ENCODE measurements around the gene GFOD2. TPM values are rescaled to one million over a fixed set of nuclear protein-coding genes. Genes with fewer than 3 reads are reported as not detected.
A peak's percentile ranks its signal among the peaks of the same experiment; 100 is the strongest.
"Not testable (repeated sequence)": the region's sequence is repeated elsewhere in the genome, so short reads cannot be mapped to it uniquely, and the experiment has no call there.

Gene GFOD2
- total RNA-seq, 1 donor from 2014 or later = 86.7 TPM

DNA sequence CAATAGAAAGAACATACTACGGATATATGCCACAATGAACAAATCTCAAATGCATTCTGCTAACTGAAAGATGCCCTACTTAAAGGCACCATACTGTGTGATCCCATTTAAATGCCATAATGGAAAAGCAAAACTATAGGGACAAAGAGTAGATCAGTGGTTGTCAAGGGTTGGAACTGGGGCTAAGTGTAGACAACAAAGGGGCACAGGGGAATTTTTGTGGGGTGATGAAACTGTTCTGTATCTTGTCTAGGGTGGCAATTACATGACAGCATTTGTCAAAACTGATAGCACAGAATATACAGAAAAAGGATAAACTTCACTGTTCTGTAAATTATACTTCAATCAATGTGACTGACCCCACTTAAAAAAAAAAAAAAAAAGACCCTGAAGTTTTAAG lies 17.7 kb downstream of the GFOD2 start:
- TF ChIP-seq, protein P1, sequence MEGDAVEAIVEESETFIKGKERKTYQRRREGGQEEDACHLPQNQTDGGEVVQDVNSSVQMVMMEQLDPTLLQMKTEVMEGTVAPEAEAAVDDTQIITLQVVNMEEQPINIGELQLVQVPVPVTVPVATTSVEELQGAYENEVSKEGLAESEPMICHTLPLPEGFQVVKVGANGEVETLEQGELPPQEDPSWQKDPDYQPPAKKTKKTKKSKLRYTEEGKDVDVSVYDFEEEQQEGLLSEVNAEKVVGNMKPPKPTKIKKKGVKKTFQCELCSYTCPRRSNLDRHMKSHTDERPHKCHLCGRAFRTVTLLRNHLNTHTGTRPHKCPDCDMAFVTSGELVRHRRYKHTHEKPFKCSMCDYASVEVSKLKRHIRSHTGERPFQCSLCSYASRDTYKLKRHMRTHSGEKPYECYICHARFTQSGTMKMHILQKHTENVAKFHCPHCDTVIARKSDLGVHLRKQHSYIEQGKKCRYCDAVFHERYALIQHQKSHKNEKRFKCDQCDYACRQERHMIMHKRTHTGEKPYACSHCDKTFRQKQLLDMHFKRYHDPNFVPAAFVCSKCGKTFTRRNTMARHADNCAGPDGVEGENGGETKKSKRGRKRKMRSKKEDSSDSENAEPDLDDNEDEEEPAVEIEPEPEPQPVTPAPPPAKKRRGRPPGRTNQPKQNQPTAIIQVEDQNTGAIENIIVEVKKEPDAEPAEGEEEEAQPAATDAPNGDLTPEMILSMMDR (IDR thresholded peaks at IDR 0.05; ENCODE audit: partially characterized antibody, unreplicated experiment) = no peak
- H3K27me3 Mint-ChIP-seq (ENCODE audit: unreplicated experiment) = peaks cover 3% of the 10 kb centered on the region
- no peak for DNase-seq
- H3K4me1 Mint-ChIP-seq (ENCODE audit: low read depth, unreplicated experiment) = peaks cover 12% of the 10 kb centered on the region
- H3K36me3 Mint-ChIP-seq (ENCODE audit: unreplicated experiment) = peaks cover 10% of the 10 kb centered on the region
- no peak overlapping the region for H3K27ac Mint-ChIP-seq (ENCODE audit: unreplicated experiment)
- no peaks in the 10 kb centered on the region for H3K9me3 Mint-ChIP-seq (ENCODE audit: unreplicated experiment)
- no peak overlapping the region for H3K4me3 Mint-ChIP-seq (ENCODE audit: unreplicated experiment)

DNA sequence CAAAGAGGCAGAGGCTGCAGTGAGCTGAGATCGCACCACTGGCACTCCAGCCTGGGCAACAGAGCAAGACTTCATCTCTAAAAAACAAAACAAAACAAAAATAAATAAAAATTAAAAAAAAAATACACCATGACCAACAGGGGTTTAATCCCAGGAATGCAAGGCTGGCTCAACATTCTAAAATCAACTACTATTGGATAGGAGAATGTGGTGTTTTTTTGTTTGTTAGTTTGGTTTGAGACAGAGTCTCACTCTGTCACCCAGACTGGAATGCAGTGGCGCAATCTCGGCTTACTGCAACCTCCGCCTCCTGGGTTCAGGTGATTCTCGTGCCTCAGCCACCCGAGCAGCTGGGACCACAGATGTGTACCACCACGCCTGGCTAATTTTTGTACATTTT lies 19.9 kb downstream of the GFOD2 start:
- Mint-ChIP-seq H3K36me3 (ENCODE audit: unreplicated experiment) (peaks cover 10% of the 10 kb centered on the region), H3K27me3 (ENCODE audit: unreplicated experiment) (peaks cover 3% of the 10 kb centered on the region), H3K9me3 (ENCODE audit: unreplicated experiment) (peaks cover 3% of the 10 kb centered on the region), H3K4me1 (ENCODE audit: low read depth, unreplicated experiment) (peaks cover 4% of the 10 kb centered on the region), H3K4me3 (ENCODE audit: unreplicated experiment) (no peak overlapping the region), H3K27ac (ENCODE audit: unreplicated experiment) (no peak overlapping the region)
- DNase-seq = no peak
- TF ChIP-seq, protein P1 (IDR thresholded peaks at IDR 0.05; ENCODE audit: partially characterized antibody, unreplicated experiment) = no peak

DNA sequence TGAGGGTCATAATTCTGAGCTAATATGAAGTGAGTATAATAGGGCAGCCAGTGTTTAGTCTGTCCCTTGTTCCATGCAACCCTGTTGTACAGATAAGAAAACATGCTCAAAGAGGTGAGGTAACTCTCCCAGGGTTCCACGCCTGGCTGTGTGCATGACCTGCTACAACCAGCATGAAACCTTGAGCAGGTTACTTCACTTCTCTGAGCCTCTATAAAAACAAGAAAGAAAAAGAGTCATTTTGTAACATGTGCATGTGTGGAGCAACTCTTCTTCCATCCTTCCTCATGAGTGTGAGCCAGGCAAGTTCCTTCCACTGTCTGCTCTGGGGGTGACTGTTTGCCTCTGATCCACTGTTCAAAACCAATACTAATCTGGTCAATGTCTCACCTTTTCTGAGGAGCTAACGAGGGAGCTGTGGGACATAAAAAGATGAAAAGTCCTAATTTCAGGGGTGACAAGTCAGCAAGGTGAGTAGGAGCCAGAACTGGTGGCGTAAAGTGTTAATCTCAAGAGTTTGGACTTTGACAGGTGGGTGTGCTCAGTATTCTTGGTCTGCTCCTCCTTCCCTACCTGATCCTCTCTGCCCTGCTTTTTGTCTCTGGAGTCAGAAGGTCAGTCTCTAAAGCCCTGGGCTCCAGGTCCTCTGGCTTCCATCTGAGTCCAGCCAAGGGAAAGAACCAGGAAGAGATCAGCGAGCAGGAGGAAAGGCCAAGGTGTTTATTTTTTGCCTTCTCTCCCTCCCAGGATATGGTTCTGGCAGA lies 21.5 kb downstream of the GFOD2 start:
- H3K36me3 Mint-ChIP-seq (ENCODE audit: unreplicated experiment) = peaks cover 10% of the 10 kb centered on the region
- TF ChIP-seq, protein P1 (IDR thresholded peaks at IDR 0.05; ENCODE audit: partially characterized antibody, unreplicated experiment) = no peak
- H3K27ac Mint-ChIP-seq (ENCODE audit: unreplicated experiment) = no peak overlapping the region
- DNase-seq = no peak
- H3K4me1 Mint-ChIP-seq (ENCODE audit: low read depth, unreplicated experiment) = peaks cover 3% of the 10 kb centered on the region
- no peak overlapping the region for H3K4me3 Mint-ChIP-seq (ENCODE audit: unreplicated experiment)
- peaks cover 3% of the 10 kb centered on the region for H3K9me3 Mint-ChIP-seq (ENCODE audit: unreplicated experiment)
- peaks cover 3% of the 10 kb centered on the region for H3K27me3 Mint-ChIP-seq (ENCODE audit: unreplicated experiment)

DNA sequence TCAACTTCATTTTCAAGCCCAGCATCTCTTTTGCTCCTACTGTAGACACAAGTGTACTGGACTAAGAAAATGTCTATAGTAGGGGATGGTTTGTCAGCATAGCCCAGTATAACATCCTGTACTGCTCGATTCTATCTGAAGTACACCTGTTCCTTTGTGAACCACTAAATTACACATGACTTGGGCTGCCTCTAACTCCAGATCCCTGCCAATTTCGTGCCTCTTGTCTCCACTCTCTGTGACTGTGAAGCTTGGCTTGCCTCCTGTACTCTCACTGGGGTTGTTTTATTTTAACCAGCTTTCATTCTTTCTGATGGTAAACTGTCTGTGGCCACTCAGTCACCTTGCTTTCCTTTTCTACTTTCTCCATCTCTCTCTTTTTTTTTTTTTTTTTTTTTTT lies 24.5 kb downstream of the GFOD2 start:
- no peak overlapping the region for H3K4me3 Mint-ChIP-seq (ENCODE audit: unreplicated experiment)
- peaks cover 3% of the 10 kb centered on the region for H3K27me3 Mint-ChIP-seq (ENCODE audit: unreplicated experiment)

DNA sequence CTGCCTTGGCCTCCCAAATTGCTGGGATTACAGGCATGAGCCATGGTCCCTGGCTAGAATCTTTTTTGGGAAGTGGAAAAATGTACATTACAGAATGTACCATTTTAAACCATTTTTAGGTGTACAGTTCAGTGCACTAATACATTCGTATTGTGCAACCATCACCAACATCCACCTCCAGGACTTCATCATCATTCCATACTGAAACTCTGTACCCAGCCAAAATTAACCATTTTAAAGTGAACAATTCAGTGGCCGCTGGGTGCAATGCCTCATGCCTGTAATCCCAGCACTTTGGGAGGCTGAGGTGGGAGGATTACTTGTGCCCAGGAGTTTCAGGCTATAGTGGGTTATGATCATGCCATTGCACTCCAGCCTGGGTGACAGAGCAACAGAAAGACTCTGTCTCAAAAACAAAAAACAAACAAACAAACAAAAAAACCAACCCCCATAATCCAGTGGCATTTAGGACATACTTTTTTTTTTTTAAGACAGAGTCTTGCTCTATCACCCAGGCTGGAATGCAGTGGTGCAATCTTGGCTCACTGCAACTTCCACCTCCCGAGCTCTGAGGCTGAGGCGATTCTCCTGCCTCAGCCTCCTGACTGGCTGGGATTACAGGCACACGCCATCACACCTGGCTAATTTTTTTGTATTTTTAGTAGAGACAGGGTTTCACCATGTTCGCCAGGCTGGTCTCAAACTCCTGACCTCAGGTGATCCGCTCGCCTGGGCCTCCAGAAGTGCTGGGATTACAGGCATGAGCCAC lies 25.4 kb downstream of the GFOD2 start:
- H3K27me3 Mint-ChIP-seq (ENCODE audit: unreplicated experiment); H3K4me1 Mint-ChIP-seq (ENCODE audit: low read depth, unreplicated experiment); DNase-seq; H3K36me3 Mint-ChIP-seq (ENCODE audit: unreplicated experiment); H3K4me3 Mint-ChIP-seq (ENCODE audit: unreplicated experiment); H3K9me3 Mint-ChIP-seq (ENCODE audit: unreplicated experiment); H3K27ac Mint-ChIP-seq (ENCODE audit: unreplicated experiment): not testable (repeated sequence)

More for the DNA sequence above, 24.5 kb downstream of the GFOD2 start:
- TF ChIP-seq, protein P1 (IDR thresholded peaks at IDR 0.05; ENCODE audit: partially characterized antibody, unreplicated experiment) = no peak
- peaks cover 10% of the 10 kb centered on the region for H3K36me3 Mint-ChIP-seq (ENCODE audit: unreplicated experiment)
- peaks cover 3% of the 10 kb centered on the region for H3K9me3 Mint-ChIP-seq (ENCODE audit: unreplicated experiment)
- H3K27ac Mint-ChIP-seq (ENCODE audit: unreplicated experiment) = peak overlapping the region; percentile 6
- H3K4me1 Mint-ChIP-seq (ENCODE audit: low read depth, unreplicated experiment) = no peaks in the 10 kb centered on the region
- no peak for DNase-seq

Data from glutamatergic neuron (in vitro differentiated cells).